HCT116 (cell line): ENCODE results near the gene PLEKHJ1. TPM values are rescaled to one million over a fixed set of nuclear protein-coding genes. Genes with fewer than 3 reads are reported as not detected.

ENCODE experiments used
- ATAC-seq: fragments of 200-7000 bp; cut with Tn5 transposase; 2 replicates; pipeline ENCODE4 v1.9.1; 2020; ENCODE audit warnings: mild to moderate bottlenecking, moderate library complexity
- BruUV-seq: library from RNA; stranded (reverse); fragments of 400-500 nt; replicated peaks from 2 replicates; lab custom pipeline; 2021; lab: Mats Ljungman, UMichigan
- CTCF ChIA-PET: fragments of 300-600 bp; sonication (Branson Sonifier 250); formaldehyde crosslinking; loops from one replicate; lab custom pipeline; 2021; ENCODE audit warnings: antibody characterized with exemption; lab: Charles Lee
- POLR2A ChIA-PET: fragments of 300-600, 350-600 bp; sonication (Branson Sonifier 250); formaldehyde crosslinking; loops from one replicate; lab custom pipeline; 2021; ENCODE audit warnings: antibody characterized with exemption; lab: Charles Lee
- RAD21 ChIA-PET, 2 experiments: fragments of 300-600 bp; sonication (Branson Sonifier 250); formaldehyde crosslinking; loops; one replicate each; lab custom pipeline; 2023; ENCODE audit warnings: low total read pairs in 2 of 2; ENCODE audit not compliant: uncharacterized antibody in 2 of 2, unreplicated experiment in 2 of 2, low non-redundant PET in 1 of 2; lab: Charles Lee
- DNase-seq: peaks from one replicate; pipeline ENCODE4 v3.0.0-alpha.2; 2010; ENCODE audit warnings: low read depth, low spot score
- H2AFZ ChIP-seq: fragments of 200-600 bp; shearing (Covaris generic), sonication (generic); 2 replicates; pipeline ENCODE4 v1.6.1; 2017; ENCODE audit warnings: low read depth, mixed run types, mixed read lengths, antibody characterized with exemption, low read length; ENCODE audit not compliant: poor library complexity, severe bottlenecking
- H3K27ac ChIP-seq: 2 replicates; pipeline ENCODE4 v1.5.1; 2012; ENCODE audit warnings: low read depth, low read length
- H3K27me3 ChIP-seq: fragments of 200-600 bp; sonication (generic); 2 replicates; pipeline ENCODE4 v1.6.1; 2016; ENCODE audit warnings: mixed run types, low read length, mixed read lengths; ENCODE audit not compliant: insufficient read depth
- H3K36me3 ChIP-seq, 2 experiments: fragments of 200-500 bp in 1 of 2; fragments of 200-600 bp in 1 of 2; sonication (Bioruptor generic) in 1 of 2; sonication (generic) in 1 of 2; 2 replicates each; pipeline versions ENCODE4 v1.5.1 to v1.6.1; 2014 to 2016; ENCODE audit warnings: low read length in 2 of 2, inconsistent platforms in 1 of 2, mixed read lengths in 1 of 2, mixed run types in 1 of 2; ENCODE audit not compliant: insufficient read depth in 2 of 2, control insufficient read depth in 1 of 2
- H3K4me1 ChIP-seq, 2 experiments: fragments of 200-600 bp in 1 of 2; sonication (generic) in 1 of 2; 2 replicates each; pipeline versions ENCODE4 v1.5.1 to v1.6.1; 2012 to 2017; ENCODE audit warnings: low read length in 2 of 2, inconsistent platforms in 1 of 2, mild to moderate bottlenecking in 1 of 2, mixed read lengths in 1 of 2, mixed run types in 1 of 2, moderate library complexity in 1 of 2; ENCODE audit not compliant: insufficient read depth in 2 of 2, control insufficient read depth in 1 of 2
- H3K4me2 ChIP-seq: fragments of 200-600 bp; sonication (generic); 2 replicates; pipeline ENCODE4 v1.6.1; 2017; ENCODE audit warnings: mixed run types, low read length, mixed read lengths
- H3K4me3 ChIP-seq, 2 experiments: fragments of 200-600 bp in 1 of 2; sonication (generic) in 1 of 2; replicated peaks in 1 of 2; 2 replicates each; pipeline ENCODE4 v1.5.1; 2011 to 2016; ENCODE audit warnings: low read length in 2 of 2, control low read depth in 1 of 2, low read depth in 1 of 2, mild to moderate bottlenecking in 1 of 2, mixed read lengths in 1 of 2, mixed run types in 1 of 2
- H3K79me2 ChIP-seq: fragments of 200-600 bp; sonication (generic); 2 replicates; pipeline ENCODE4 v1.6.1; 2017; ENCODE audit warnings: mild to moderate bottlenecking, mixed run types, low read length, moderate library complexity, mixed read lengths; ENCODE audit not compliant: insufficient read depth
- H3K9ac ChIP-seq: fragments of 200-600 bp; sonication (generic); 2 replicates; pipeline ENCODE4 v1.6.1; 2016; ENCODE audit warnings: low read length, mixed read lengths
- H3K9me2 ChIP-seq: fragments of 200-600 bp; sonication (generic), shearing (Covaris generic); 2 replicates; pipeline ENCODE4 v1.6.1; 2017; ENCODE audit warnings: mixed run types, mild to moderate bottlenecking, moderate library complexity; ENCODE audit not compliant: insufficient read depth
- H3K9me3 ChIP-seq, 2 experiments: fragments of 200-500 bp in 1 of 2; fragments of 200-600 bp in 1 of 2; sonication (Bioruptor generic) in 1 of 2; sonication (generic) in 1 of 2; 2 replicates each; pipeline ENCODE4 v1.6.1; 2014 to 2017; ENCODE audit warnings: low read length in 2 of 2, mixed read lengths in 2 of 2, inconsistent platforms in 1 of 2, low read depth in 1 of 2, mild to moderate bottlenecking in 1 of 2, mixed run types in 1 of 2, moderate library complexity in 1 of 2; ENCODE audit not compliant: control insufficient read depth in 1 of 2, insufficient read depth in 1 of 2
- H4K20me1 ChIP-seq: fragments of 200-600 bp; sonication (generic), shearing (Covaris generic); 2 replicates; pipeline ENCODE4 v1.6.1; 2017; ENCODE audit warnings: mixed run types, mild to moderate bottlenecking, moderate library complexity; ENCODE audit not compliant: insufficient read depth
- CBX3 ChIP-seq: IDR thresholded peaks from 2 replicates; pipeline ENCODE4 v1.6.1; 2012; ENCODE audit warnings: low read depth
- EGR1 ChIP-seq: IDR thresholded peaks from 2 replicates; pipeline ENCODE4 v1.6.1; 2012; ENCODE audit warnings: low read depth
- ELF1 ChIP-seq: IDR thresholded peaks from 2 replicates; pipeline ENCODE4 v1.6.1; 2012; ENCODE audit warnings: low read depth, borderline replicate concordance
- EZH2phosphoT487 ChIP-seq: fragments of 200-600 bp; IDR thresholded peaks from 2 replicates; pipeline ENCODE4 v1.6.1; 2018; ENCODE audit warnings: antibody characterized with exemption, borderline replicate concordance
- FOSL1 ChIP-seq: IDR thresholded peaks from 2 replicates; pipeline ENCODE4 v1.6.1; 2012; ENCODE audit warnings: low read depth
- POLR2A ChIP-seq: IDR thresholded peaks from 2 replicates; pipeline ENCODE4 v1.7.0; 2011; ENCODE audit warnings: borderline replicate concordance; ENCODE audit not compliant: insufficient read depth, insufficient read length; ENCODE audit errors: extremely low read depth
- POLR2AphosphoS5 ChIP-seq: IDR thresholded peaks from 2 replicates; pipeline ENCODE4 v1.6.1; 2011; ENCODE audit warnings: mild to moderate bottlenecking, low read depth, low read length, moderate library complexity
- RAD21 ChIP-seq: IDR thresholded peaks from 2 replicates; pipeline ENCODE4 v1.6.1; 2012; ENCODE audit warnings: low read depth, mild to moderate bottlenecking
- SRF ChIP-seq: IDR thresholded peaks from 2 replicates; pipeline ENCODE4 v1.6.1; 2012; ENCODE audit warnings: low read depth
- TCF7L2 ChIP-seq: IDR thresholded peaks from 2 replicates; pipeline ENCODE4 v1.7.0; 2011; ENCODE audit warnings: borderline replicate concordance, inconsistent platforms; ENCODE audit not compliant: insufficient read depth, insufficient read length; ENCODE audit errors: extremely low read depth
- ZNF274 ChIP-seq: fragments of 200-500 bp; sonication (Bioruptor generic); IDR thresholded peaks from 2 replicates; pipeline ENCODE4 v1.6.1; 2014; ENCODE audit warnings: mild to moderate bottlenecking, low read depth, low read length, inconsistent platforms
- intact Hi-C: fragments of 100-400 bp; cut with micrococcal nuclease; formaldehyde crosslinking; loops from 2 replicates; pipeline ENCODE4 v1.10.0; 2022
- total RNA-seq: library from RNA; stranded (reverse); gene quantifications from one replicate; pipeline ENCODE4 v1.2.1, GENCODE V29; 2021; ENCODE audit not compliant: unreplicated experiment
- TF ChIP-seq, protein P1 (sequence below): IDR thresholded peaks from 2 replicates; pipeline ENCODE4 v1.6.1; 2012
- TF ChIP-seq, protein P2 (sequence below): IDR thresholded peaks from 2 replicates; pipeline ENCODE4 v1.6.1; 2011; ENCODE audit warnings: mild to moderate bottlenecking, low read length, moderate library complexity; ENCODE audit not compliant: insufficient replicate concordance; ENCODE audit errors: extremely low read depth
- TF ChIP-seq, protein P3 (sequence below): IDR thresholded peaks from 2 replicates; pipeline ENCODE4 v1.6.1; 2012
- TF ChIP-seq, protein P4 (sequence below): IDR thresholded peaks from 2 replicates; pipeline ENCODE4 v1.6.1; 2012; ENCODE audit warnings: low read depth

The PLEKHJ1 gene
- total RNA-seq, 1 experiment from 2014 or later, result 88.2 TPM

DNA sequence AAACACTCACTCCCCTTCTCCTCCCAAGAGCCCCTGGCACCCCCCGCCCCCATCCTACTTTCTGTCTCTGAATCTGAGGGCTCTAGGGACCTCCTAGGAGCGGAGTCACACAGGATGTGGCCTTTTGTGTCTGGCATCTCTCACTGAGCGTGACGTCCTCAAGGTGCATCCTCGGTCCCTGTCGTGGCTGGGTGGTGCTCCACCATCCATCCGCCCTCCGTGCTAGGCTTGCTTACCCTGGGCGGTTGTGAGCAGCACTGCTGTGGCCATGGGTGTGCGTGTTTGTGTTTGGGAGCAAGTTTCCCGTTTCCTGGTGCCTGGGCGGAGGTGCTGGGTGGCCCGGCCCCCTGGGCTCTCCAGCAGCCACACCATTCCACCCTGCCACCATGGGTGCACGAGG is 12.2 kb downstream of the PLEKHJ1 start:
- Histone ChIP-seq H4K20me1 (no peaks in the 10 kb centered on the region), H3K36me3 (peaks cover 7 to 34% of the 10 kb centered on the region in 2 experiments; a peak in 3 of 4 replicates)
- intact Hi-C loops, result no loop called here
- TF ChIP-seq, protein P1, sequence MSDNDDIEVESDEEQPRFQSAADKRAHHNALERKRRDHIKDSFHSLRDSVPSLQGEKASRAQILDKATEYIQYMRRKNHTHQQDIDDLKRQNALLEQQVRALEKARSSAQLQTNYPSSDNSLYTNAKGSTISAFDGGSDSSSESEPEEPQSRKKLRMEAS, result no peak
- TF ChIP-seq SRF (no peak), CBX3 (no peak), ELF1 (no peak)
- TF ChIP-seq, all 23 proteins: peak for 0
- POLR2A ChIA-PET, result no interaction called here
- ATAC-seq (no peak), DNase-seq (no peak)
- Histone ChIP-seq H3K27ac (no peak overlapping the region), H3K27me3 (no peaks in the 10 kb centered on the region), H3K9me3 (no peaks in the 10 kb centered on the region), H3K4me2 (no peak overlapping the region), H3K79me2 (no peaks in the 10 kb centered on the region), H3K9ac (no peak overlapping the region), H3K9me2 (no peaks in the 10 kb centered on the region), H2AFZ (no peak overlapping the region), H3K4me3 (no peak overlapping the region), H3K4me1 (no peaks in the 10 kb centered on the region)
- CTCF ChIA-PET, result no interaction called here
- RAD21 ChIA-PET, result no interaction called here
- no TSS peak for BruUV-seq

DNA sequence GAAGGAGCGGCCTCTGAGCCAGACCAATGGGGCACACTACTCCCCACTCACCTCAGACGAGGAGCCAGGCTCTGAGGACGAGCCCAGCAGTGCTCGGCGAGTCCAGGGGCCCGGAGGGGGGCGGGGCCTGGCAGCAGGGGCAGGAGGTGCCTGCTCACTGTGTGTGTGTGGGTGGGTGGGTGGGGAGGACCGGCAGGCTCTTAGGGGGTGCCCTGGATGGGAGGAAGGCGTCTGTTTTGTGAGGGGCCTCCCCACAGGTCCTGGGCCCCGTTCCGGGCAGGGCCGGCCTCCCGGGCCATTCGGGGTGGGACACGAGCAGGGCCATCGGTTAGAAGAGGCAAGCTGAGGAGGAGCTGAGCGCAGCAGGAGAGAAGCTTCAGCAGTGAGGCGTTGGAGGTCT is 12.7 kb downstream of the PLEKHJ1 start:
- H3K36me3 ChIP-seq, result peaks cover 7 to 34% of the 10 kb centered on the region in 2 experiments; a peak in 3 of 4 replicates
- no peak for DNase-seq
- no peak overlapping the region for H2AFZ ChIP-seq
- H3K9ac ChIP-seq, result no peak overlapping the region
- H3K79me2 ChIP-seq, result no peaks in the 10 kb centered on the region
- RAD21 ChIA-PET, result no interaction called here
- H3K4me2 ChIP-seq, result no peak overlapping the region
- ATAC-seq, result no peak
- POLR2A ChIA-PET, result no interaction called here
- H3K4me1 ChIP-seq, result no peaks in the 10 kb centered on the region
- H3K9me3 ChIP-seq, result no peaks in the 10 kb centered on the region
- H3K9me2 ChIP-seq, result no peaks in the 10 kb centered on the region
- H3K27me3 ChIP-seq, result no peaks in the 10 kb centered on the region
- CTCF ChIA-PET, result no interaction called here
- BruUV-seq, result no TSS peak
- H4K20me1 ChIP-seq, result no peaks in the 10 kb centered on the region
- H3K27ac ChIP-seq, result no peak overlapping the region
- no peak overlapping the region for H3K4me3 ChIP-seq
- intact Hi-C loops, result no loop called here
- TF ChIP-seq RAD21 (no peak), EGR1 (no peak), POLR2AphosphoS5 (no peak), TCF7L2 (no peak), SRF (no peak), POLR2A (no peak), ZNF274 (no peak), CBX3 (no peak), EZH2phosphoT487 (no peak), FOSL1 (no peak)
- TF ChIP-seq, protein P2, sequence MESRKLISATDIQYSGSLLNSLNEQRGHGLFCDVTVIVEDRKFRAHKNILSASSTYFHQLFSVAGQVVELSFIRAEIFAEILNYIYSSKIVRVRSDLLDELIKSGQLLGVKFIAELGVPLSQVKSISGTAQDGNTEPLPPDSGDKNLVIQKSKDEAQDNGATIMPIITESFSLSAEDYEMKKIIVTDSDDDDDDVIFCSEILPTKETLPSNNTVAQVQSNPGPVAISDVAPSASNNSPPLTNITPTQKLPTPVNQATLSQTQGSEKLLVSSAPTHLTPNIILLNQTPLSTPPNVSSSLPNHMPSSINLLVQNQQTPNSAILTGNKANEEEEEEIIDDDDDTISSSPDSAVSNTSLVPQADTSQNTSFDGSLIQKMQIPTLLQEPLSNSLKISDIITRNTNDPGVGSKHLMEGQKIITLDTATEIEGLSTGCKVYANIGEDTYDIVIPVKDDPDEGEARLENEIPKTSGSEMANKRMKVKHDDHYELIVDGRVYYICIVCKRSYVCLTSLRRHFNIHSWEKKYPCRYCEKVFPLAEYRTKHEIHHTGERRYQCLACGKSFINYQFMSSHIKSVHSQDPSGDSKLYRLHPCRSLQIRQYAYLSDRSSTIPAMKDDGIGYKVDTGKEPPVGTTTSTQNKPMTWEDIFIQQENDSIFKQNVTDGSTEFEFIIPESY, result no peak
- TF ChIP-seq, protein P3, sequence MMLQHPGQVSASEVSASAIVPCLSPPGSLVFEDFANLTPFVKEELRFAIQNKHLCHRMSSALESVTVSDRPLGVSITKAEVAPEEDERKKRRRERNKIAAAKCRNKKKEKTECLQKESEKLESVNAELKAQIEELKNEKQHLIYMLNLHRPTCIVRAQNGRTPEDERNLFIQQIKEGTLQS, result no peak
- TF ChIP-seq, protein P4, sequence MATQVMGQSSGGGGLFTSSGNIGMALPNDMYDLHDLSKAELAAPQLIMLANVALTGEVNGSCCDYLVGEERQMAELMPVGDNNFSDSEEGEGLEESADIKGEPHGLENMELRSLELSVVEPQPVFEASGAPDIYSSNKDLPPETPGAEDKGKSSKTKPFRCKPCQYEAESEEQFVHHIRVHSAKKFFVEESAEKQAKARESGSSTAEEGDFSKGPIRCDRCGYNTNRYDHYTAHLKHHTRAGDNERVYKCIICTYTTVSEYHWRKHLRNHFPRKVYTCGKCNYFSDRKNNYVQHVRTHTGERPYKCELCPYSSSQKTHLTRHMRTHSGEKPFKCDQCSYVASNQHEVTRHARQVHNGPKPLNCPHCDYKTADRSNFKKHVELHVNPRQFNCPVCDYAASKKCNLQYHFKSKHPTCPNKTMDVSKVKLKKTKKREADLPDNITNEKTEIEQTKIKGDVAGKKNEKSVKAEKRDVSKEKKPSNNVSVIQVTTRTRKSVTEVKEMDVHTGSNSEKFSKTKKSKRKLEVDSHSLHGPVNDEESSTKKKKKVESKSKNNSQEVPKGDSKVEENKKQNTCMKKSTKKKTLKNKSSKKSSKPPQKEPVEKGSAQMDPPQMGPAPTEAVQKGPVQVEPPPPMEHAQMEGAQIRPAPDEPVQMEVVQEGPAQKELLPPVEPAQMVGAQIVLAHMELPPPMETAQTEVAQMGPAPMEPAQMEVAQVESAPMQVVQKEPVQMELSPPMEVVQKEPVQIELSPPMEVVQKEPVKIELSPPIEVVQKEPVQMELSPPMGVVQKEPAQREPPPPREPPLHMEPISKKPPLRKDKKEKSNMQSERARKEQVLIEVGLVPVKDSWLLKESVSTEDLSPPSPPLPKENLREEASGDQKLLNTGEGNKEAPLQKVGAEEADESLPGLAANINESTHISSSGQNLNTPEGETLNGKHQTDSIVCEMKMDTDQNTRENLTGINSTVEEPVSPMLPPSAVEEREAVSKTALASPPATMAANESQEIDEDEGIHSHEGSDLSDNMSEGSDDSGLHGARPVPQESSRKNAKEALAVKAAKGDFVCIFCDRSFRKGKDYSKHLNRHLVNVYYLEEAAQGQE, result no peak
- TF ChIP-seq, protein P1, result no peak
